ENCODE results near the gene ATP1B4.

DNA sequence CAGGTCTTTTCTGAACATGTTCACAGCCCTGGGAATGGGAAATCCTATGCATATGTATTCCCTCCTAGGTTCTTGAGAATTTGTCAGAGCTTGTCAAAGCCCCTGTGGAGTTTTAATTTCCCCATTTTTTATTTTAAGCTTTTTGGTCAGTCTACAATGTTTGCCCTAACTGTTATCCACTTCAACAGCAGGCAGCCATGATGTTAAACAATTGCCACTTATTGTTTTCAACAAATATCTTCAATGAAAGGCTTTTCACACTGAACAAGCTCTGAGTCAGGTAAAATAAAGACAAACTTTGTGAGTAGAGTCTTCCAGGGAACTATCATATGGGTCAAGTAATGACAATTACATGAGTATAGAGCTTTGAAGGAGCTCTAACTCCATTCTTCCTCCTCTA lies 25.0 kb upstream of the ATP1B4 start:
- TF ChIP-seq BACH1 (IDR thresholded peaks at IDR 0.05; ENCODE audit: borderline replicate concordance) (no peak), NFXL1 (IDR thresholded peaks at IDR 0.05; ENCODE audit: borderline replicate concordance) (no peak), KDM1A (IDR thresholded peaks at IDR 0.05; ENCODE audit: borderline replicate concordance) (no peak)
- TF ChIP-seq, protein P1, sequence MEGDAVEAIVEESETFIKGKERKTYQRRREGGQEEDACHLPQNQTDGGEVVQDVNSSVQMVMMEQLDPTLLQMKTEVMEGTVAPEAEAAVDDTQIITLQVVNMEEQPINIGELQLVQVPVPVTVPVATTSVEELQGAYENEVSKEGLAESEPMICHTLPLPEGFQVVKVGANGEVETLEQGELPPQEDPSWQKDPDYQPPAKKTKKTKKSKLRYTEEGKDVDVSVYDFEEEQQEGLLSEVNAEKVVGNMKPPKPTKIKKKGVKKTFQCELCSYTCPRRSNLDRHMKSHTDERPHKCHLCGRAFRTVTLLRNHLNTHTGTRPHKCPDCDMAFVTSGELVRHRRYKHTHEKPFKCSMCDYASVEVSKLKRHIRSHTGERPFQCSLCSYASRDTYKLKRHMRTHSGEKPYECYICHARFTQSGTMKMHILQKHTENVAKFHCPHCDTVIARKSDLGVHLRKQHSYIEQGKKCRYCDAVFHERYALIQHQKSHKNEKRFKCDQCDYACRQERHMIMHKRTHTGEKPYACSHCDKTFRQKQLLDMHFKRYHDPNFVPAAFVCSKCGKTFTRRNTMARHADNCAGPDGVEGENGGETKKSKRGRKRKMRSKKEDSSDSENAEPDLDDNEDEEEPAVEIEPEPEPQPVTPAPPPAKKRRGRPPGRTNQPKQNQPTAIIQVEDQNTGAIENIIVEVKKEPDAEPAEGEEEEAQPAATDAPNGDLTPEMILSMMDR (IDR thresholded peaks at IDR 0.05 in 2 of 3, conservative IDR thresholded peaks at IDR 0.05 in 1 of 3; ENCODE audit: control insufficient read depth in 2 of 3, extremely low read depth in 1 of 3, insufficient read depth in 1 of 3, low read depth in 3 of 3, low read length in 3 of 3) = no peak
- TF ChIP-seq, protein P2, sequence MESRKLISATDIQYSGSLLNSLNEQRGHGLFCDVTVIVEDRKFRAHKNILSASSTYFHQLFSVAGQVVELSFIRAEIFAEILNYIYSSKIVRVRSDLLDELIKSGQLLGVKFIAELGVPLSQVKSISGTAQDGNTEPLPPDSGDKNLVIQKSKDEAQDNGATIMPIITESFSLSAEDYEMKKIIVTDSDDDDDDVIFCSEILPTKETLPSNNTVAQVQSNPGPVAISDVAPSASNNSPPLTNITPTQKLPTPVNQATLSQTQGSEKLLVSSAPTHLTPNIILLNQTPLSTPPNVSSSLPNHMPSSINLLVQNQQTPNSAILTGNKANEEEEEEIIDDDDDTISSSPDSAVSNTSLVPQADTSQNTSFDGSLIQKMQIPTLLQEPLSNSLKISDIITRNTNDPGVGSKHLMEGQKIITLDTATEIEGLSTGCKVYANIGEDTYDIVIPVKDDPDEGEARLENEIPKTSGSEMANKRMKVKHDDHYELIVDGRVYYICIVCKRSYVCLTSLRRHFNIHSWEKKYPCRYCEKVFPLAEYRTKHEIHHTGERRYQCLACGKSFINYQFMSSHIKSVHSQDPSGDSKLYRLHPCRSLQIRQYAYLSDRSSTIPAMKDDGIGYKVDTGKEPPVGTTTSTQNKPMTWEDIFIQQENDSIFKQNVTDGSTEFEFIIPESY (IDR thresholded peaks at IDR 0.05) = no peak
- TF ChIP-seq, protein P3, sequence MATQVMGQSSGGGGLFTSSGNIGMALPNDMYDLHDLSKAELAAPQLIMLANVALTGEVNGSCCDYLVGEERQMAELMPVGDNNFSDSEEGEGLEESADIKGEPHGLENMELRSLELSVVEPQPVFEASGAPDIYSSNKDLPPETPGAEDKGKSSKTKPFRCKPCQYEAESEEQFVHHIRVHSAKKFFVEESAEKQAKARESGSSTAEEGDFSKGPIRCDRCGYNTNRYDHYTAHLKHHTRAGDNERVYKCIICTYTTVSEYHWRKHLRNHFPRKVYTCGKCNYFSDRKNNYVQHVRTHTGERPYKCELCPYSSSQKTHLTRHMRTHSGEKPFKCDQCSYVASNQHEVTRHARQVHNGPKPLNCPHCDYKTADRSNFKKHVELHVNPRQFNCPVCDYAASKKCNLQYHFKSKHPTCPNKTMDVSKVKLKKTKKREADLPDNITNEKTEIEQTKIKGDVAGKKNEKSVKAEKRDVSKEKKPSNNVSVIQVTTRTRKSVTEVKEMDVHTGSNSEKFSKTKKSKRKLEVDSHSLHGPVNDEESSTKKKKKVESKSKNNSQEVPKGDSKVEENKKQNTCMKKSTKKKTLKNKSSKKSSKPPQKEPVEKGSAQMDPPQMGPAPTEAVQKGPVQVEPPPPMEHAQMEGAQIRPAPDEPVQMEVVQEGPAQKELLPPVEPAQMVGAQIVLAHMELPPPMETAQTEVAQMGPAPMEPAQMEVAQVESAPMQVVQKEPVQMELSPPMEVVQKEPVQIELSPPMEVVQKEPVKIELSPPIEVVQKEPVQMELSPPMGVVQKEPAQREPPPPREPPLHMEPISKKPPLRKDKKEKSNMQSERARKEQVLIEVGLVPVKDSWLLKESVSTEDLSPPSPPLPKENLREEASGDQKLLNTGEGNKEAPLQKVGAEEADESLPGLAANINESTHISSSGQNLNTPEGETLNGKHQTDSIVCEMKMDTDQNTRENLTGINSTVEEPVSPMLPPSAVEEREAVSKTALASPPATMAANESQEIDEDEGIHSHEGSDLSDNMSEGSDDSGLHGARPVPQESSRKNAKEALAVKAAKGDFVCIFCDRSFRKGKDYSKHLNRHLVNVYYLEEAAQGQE (IDR thresholded peaks at IDR 0.05; ENCODE audit: low read depth, low read length) = no peak
